PC-3 (cell line): ENCODE results near the gene GRIK5.

ENCODE experiments used
- EZH2phosphoT487 ChIP-seq: fragments of 300-600 bp; sonication (generic); IDR thresholded peaks from 2 replicates; pipeline ENCODE4 v1.6.1; 2018; ENCODE audit warnings: mild to moderate bottlenecking, antibody characterized with exemption, low read length, borderline replicate concordance
- TF ChIP-seq, protein P1 (sequence below): fragments of 300-600 bp; sonication (generic); conservative IDR thresholded peaks from 2 replicates; pipeline ENCODE4 v1.5.1; 2017; ENCODE audit warnings: antibody characterized with exemption, low read depth, mild to moderate bottlenecking, low read length

DNA sequence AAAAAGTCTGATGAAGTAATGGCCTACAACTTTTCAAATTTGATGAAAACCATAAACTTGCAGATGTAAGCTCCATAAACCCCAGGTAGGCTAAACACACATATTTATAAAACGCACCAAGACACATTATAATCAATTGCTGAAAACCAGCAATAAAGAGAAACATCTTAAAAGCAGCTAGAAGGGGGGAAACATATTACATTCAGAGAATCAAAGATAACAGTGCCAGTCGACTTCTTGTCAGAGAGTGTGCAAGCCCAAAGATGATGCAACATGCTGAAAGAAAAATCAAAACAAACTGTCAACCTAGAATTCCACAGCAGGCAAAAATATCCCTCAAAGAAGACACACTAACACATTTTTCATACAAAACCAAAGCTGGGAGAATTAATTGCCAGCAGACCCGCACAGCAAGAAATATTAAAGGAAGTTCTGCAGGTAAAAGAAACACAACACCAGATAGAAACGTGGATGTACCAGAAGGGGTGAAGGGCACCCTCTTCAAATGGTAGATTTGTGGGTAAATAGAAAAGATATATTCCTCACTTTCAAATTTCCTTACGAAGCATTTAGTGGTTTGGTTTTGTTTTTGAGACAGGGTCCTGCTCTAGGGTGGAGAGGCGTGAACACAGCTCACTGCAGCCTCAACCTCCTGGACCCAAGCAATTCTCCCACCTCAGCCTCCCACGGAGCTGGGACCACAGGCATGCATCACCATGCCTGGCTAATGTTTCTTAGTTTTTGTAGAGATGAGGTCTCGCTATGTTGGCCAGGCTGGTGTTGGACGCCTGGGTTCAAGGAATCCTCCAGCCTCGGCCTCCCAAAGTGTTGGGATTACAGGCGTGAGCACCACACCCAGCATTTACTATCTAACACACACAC, 59.5 kb downstream of the GRIK5 start:
- TF ChIP-seq, protein P1, sequence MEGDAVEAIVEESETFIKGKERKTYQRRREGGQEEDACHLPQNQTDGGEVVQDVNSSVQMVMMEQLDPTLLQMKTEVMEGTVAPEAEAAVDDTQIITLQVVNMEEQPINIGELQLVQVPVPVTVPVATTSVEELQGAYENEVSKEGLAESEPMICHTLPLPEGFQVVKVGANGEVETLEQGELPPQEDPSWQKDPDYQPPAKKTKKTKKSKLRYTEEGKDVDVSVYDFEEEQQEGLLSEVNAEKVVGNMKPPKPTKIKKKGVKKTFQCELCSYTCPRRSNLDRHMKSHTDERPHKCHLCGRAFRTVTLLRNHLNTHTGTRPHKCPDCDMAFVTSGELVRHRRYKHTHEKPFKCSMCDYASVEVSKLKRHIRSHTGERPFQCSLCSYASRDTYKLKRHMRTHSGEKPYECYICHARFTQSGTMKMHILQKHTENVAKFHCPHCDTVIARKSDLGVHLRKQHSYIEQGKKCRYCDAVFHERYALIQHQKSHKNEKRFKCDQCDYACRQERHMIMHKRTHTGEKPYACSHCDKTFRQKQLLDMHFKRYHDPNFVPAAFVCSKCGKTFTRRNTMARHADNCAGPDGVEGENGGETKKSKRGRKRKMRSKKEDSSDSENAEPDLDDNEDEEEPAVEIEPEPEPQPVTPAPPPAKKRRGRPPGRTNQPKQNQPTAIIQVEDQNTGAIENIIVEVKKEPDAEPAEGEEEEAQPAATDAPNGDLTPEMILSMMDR = no peak
- TF ChIP-seq EZH2phosphoT487 = no peak
